GM12872 (cell line): ENCODE measurements around the gene NAA16.
A peak's percentile ranks its signal among the peaks of the same experiment; 100 is the strongest.

Experiments used
- CTCF ChIP-seq: IDR thresholded peaks from 3 replicates; pipeline ENCODE4 v1.5.1; 2011; ENCODE audit warnings: low read depth, mild to moderate bottlenecking, low read length, moderate library complexity; ENCODE audit not compliant: insufficient read depth

NAA16 gene

GRCh38 chr13:41405367-41405766, 94.3 kb downstream of the NAA16 start:
- no peak for TF ChIP-seq CTCF

GRCh38 chr13:41407380-41407779, 96.3 kb downstream of the NAA16 start:
- TF ChIP-seq CTCF: no peak

GRCh38 chr13:41408121-41408520, 97.1 kb downstream of the NAA16 start:
- no peak for TF ChIP-seq CTCF

- no peak for TF ChIP-seq CTCF
Observed at GRCh38 chr13:41408746-41409145, 97.7 kb downstream of the NAA16 start.

- TF ChIP-seq CTCF: no peak
Observed at GRCh38 chr13:41409611-41410010, 98.5 kb downstream of the NAA16 start.

- TF ChIP-seq CTCF: no peak
Observed at GRCh38 chr13:41411060-41411459, 100.0 kb downstream of the NAA16 start.

GRCh38 chr13:41411522-41411921, 100.5 kb downstream of the NAA16 start:
- TF ChIP-seq CTCF: peak; percentile 25; the same call in 1 of the 3 replicates

- no peak for TF ChIP-seq CTCF
Observed at GRCh38 chr13:41413872-41414271, 102.8 kb downstream of the NAA16 start.
